Caco-2 (cell line): ENCODE results near the gene TMEM131. TPM values are rescaled to one million over a fixed set of nuclear protein-coding genes. Genes with fewer than 3 reads are reported as not detected.
A peak's percentile ranks its signal among the peaks of the same experiment; 100 is the strongest.

Experiments used
- BruUV-seq: library from RNA; stranded (reverse); fragments of 400-500 nt; replicated peaks from 2 replicates; lab custom pipeline; 2021; lab: Mats Ljungman, UMichigan
- CTCF ChIA-PET: fragments of 300-600 bp; sonication (Branson Sonifier 250); formaldehyde crosslinking; loops from one replicate; lab custom pipeline; 2022; ENCODE audit warnings: antibody characterized with exemption; lab: Charles Lee
- POLR2A ChIA-PET: fragments of 300-600 bp; sonication (Branson Sonifier 250); formaldehyde crosslinking; loops from one replicate; lab custom pipeline; 2022; ENCODE audit warnings: antibody characterized with exemption; lab: Charles Lee
- DNase-seq, 2 experiments: peaks; one replicate each; pipeline versions ENCODE4 v3.0.0 to v3.0.0-alpha.2; 2020 to 2022
- H3K27me3 ChIP-seq: replicated peaks from 2 replicates; pipeline ENCODE4 v1.6.0; 2011; ENCODE audit warnings: low read length; ENCODE audit not compliant: control insufficient read depth, insufficient read depth
- H3K36me3 ChIP-seq: 2 replicates; pipeline ENCODE4 v1.5.1; 2011; ENCODE audit warnings: low read length; ENCODE audit not compliant: control insufficient read depth, insufficient read depth
- H3K4me1 ChIP-seq: fragments of 250-450 bp; sonication (Bioruptor Pico); 2 replicates; pipeline ENCODE4 v1.5.1; 2020; ENCODE audit warnings: mild to moderate bottlenecking
- H3K4me3 ChIP-seq: 2 replicates; pipeline ENCODE4 v1.5.1; 2011; ENCODE audit warnings: low read depth, mild to moderate bottlenecking, control low read depth, low read length
- H3K9me3 ChIP-seq: fragments of 250-450 bp; sonication (Bioruptor Pico); 2 replicates; pipeline ENCODE4 v1.5.1; 2020; ENCODE audit warnings: mild to moderate bottlenecking, moderate library complexity
- H3K27ac Mint-ChIP-seq: one replicate; pipeline ENCODE4 v1.8.0; 2022; ENCODE audit warnings: mixed read lengths; ENCODE audit not compliant: unreplicated experiment
- H3K27me3 Mint-ChIP-seq: one replicate; pipeline ENCODE4 v1.8.0; 2022; ENCODE audit warnings: mixed read lengths; ENCODE audit not compliant: insufficient read depth, unreplicated experiment
- H3K36me3 Mint-ChIP-seq: one replicate; pipeline ENCODE4 v1.8.0; 2022; ENCODE audit warnings: mild to moderate bottlenecking, mixed read lengths; ENCODE audit not compliant: insufficient read depth, unreplicated experiment
- H3K4me1 Mint-ChIP-seq: one replicate; pipeline ENCODE4 v1.8.0; 2022; ENCODE audit warnings: low read depth, mixed read lengths; ENCODE audit not compliant: unreplicated experiment
- H3K4me3 Mint-ChIP-seq: one replicate; pipeline ENCODE4 v1.8.0; 2022; ENCODE audit warnings: mild to moderate bottlenecking, moderate library complexity, mixed read lengths; ENCODE audit not compliant: unreplicated experiment
- H3K9me3 Mint-ChIP-seq: one replicate; pipeline ENCODE4 v1.8.0; 2022; ENCODE audit warnings: mixed read lengths; ENCODE audit not compliant: unreplicated experiment
- intact Hi-C: fragments of 100-400 bp; cut with micrococcal nuclease; formaldehyde crosslinking; loops from one replicate; pipeline ENCODE4 v1.10.0; 2022; ENCODE audit not compliant: unreplicated experiment
- total RNA-seq: library from RNA; stranded (reverse); gene quantifications from 2 replicates; pipeline ENCODE4 v1.2.3, GENCODE V29; 2022
- TF ChIP-seq, protein P1 (sequence below), 2 experiments: fragments of 200-600 bp in 1 of 2; IDR thresholded peaks; 1 replicate in 1 of 2; 2 replicates in 1 of 2; pipeline versions ENCODE4 v1.5.1 to v1.8.0; 2011 to 2022; ENCODE audit warnings: antibody characterized with exemption in 1 of 2, control low read depth in 1 of 2, inconsistent platforms in 1 of 2, low read depth in 1 of 2, low read length in 1 of 2, mild to moderate bottlenecking in 1 of 2, moderate library complexity in 1 of 2; ENCODE audit not compliant: insufficient read depth in 1 of 2, severe bottlenecking in 1 of 2, unreplicated experiment in 1 of 2

The TMEM131 gene
- total RNA-seq, 1 experiment from 2014 or later: 36.3 TPM

DNA sequence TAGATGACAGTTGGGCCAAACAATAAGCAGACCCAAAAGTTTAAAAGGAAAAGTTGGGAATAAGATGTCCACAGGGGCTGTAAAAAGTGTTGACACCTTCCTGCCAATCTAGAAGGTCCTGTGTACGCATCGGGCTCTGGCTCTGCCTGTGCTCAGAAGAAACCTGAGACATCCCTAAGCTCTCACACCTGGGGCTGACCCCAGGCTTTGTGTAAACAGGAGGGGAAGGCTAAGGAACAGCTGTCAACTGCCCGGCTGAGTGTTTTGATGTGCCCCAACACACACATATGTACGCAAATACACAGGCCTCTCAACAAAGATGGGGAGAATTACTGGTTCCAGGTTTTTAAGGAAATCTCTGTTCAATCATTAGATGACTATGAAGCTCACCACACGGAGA is 59.5 kb downstream of the TMEM131 start:
- H3K4me1 ChIP-seq: 0 out of 2 replicates have a peak, but pooled peaks cover 11% of the 10 kb centered on the region
- H3K4me3 ChIP-seq: no peak overlapping the region
- Mint-ChIP-seq H3K36me3 (no peaks in the 10 kb centered on the region), H3K4me3 (peak overlapping the region; percentile 62), H3K27me3 (no peaks in the 10 kb centered on the region), H3K9me3 (no peaks in the 10 kb centered on the region), H3K4me1 (peaks cover 7% of the 10 kb centered on the region), H3K27ac (peak overlapping the region; percentile 62)
- H3K36me3 ChIP-seq: no peaks in the 10 kb centered on the region
- CTCF ChIA-PET: interaction anchor here (0.6 to 1.4 kb wide), 2 partner anchors 14 to 129 kb away, joined by 3 read pairs; no protein-coding TSS in a partner anchor
- BruUV-seq: no TSS peak
- peak; percentile 63 to 78 for DNase-seq
- POLR2A ChIA-PET: no interaction called here
- H3K27me3 ChIP-seq: no peaks in the 10 kb centered on the region
- H3K9me3 ChIP-seq: no peaks in the 10 kb centered on the region
- intact Hi-C loops: loop anchor here (2.0 kb wide), 1 partner anchor 15 kb away; no protein-coding TSS in a partner anchor
- TF ChIP-seq, protein P1, sequence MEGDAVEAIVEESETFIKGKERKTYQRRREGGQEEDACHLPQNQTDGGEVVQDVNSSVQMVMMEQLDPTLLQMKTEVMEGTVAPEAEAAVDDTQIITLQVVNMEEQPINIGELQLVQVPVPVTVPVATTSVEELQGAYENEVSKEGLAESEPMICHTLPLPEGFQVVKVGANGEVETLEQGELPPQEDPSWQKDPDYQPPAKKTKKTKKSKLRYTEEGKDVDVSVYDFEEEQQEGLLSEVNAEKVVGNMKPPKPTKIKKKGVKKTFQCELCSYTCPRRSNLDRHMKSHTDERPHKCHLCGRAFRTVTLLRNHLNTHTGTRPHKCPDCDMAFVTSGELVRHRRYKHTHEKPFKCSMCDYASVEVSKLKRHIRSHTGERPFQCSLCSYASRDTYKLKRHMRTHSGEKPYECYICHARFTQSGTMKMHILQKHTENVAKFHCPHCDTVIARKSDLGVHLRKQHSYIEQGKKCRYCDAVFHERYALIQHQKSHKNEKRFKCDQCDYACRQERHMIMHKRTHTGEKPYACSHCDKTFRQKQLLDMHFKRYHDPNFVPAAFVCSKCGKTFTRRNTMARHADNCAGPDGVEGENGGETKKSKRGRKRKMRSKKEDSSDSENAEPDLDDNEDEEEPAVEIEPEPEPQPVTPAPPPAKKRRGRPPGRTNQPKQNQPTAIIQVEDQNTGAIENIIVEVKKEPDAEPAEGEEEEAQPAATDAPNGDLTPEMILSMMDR (IDR thresholded peaks at IDR 0.05; ENCODE audit: insufficient read depth in 1 of 2, low read depth in 1 of 2, low read length in 1 of 2, severe bottlenecking in 1 of 2, unreplicated experiment in 1 of 2): no peak

DNA sequence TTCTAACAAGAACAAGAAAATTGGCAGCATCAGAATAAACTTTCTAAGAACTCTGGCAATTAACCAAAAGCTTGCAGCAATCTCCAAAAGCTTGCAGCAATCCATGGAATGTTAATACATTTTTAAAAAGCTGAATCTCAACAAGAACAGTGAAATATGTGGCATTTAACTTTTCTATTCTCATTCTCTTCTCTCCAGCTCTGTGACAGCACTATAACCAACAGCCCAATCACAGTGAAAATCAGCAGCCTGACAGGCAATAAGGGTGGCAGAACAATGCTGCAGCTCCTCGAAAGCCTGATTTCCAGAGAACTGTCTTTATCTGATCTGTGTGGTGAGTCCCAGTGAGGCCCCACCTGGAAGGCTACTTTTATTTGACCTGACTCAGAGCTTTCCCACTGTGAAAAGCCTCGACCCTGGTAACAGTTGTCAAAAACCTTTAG is 60.0 kb downstream of the TMEM131 start:
- Mint-ChIP-seq H3K27me3 (no peaks in the 10 kb centered on the region), H3K36me3 (no peaks in the 10 kb centered on the region), H3K9me3 (no peaks in the 10 kb centered on the region), H3K27ac (peak overlapping the region; percentile 62), H3K4me1 (peaks cover 7% of the 10 kb centered on the region), H3K4me3 (peak overlapping the region; percentile 62)
- POLR2A ChIA-PET: interaction anchor here (0.8 kb wide), 1 partner anchor 290 kb away, joined by 3 read pairs; the partner anchor contains the start of gene COX5B
- no peaks in the 10 kb centered on the region for H3K9me3 ChIP-seq
- 0 out of 2 replicates have a peak, but pooled peaks cover 16% of the 10 kb centered on the region for H3K4me1 ChIP-seq
- intact Hi-C loops: loop anchor here (2.0 kb wide), 1 partner anchor 15 kb away; no protein-coding TSS in a partner anchor
- TF ChIP-seq, protein P1 (IDR thresholded peaks at IDR 0.05; ENCODE audit: insufficient read depth in 1 of 2, low read depth in 1 of 2, low read length in 1 of 2, severe bottlenecking in 1 of 2, unreplicated experiment in 1 of 2): no peak
- no TSS peak for BruUV-seq
- CTCF ChIA-PET: interaction anchor here (0.6 to 1.4 kb wide), 2 partner anchors 15 to 129 kb away, joined by 3 read pairs; no protein-coding TSS in a partner anchor
- H3K36me3 ChIP-seq: no peaks in the 10 kb centered on the region
- no peak overlapping the region for H3K4me3 ChIP-seq
- no peaks in the 10 kb centered on the region for H3K27me3 ChIP-seq
- DNase-seq: peak; percentile 42 to 45

DNA sequence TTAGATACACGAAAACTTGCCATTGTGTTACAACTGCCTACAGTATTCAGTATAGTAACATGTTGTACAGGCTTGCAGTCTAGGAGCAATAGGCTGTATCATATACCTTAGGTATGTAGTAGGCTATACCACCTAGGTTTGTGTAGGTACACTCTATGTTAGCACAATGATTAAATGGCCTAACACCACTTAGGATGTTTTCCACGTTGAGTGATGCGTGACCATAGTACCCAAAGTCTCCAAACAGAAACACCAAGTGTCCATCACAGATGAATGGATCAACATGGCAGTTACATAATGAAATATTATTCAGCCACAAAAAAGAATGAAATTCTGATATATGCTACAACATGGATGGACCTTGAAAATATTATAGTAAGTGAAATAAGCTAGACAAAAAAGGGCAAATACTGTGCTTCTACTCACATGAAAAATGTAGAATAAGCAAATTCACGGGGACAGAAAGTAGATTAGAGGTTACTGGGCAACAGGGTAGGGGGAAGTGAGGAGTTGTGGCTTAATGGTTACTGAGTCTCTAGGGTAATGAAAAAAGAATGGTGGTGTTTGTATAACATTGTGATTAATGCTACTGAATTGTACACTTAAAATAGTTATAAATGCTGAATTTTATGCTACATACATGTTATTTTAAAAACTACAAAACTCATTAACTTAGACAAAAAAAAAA is 62.6 kb downstream of the TMEM131 start:
- no peaks in the 10 kb centered on the region for H3K9me3 ChIP-seq
- no peak for DNase-seq
- Mint-ChIP-seq H3K27me3 (no peaks in the 10 kb centered on the region), H3K4me1 (peaks cover 7% of the 10 kb centered on the region), H3K9me3 (no peaks in the 10 kb centered on the region), H3K27ac (no peak overlapping the region), H3K36me3 (no peaks in the 10 kb centered on the region), H3K4me3 (no peak overlapping the region)
- intact Hi-C loops: loop anchor here (5.0 kb wide), 1 partner anchor 126 kb away; no protein-coding TSS in a partner anchor
- H3K36me3 ChIP-seq: no peaks in the 10 kb centered on the region
- 0 out of 2 replicates have a peak, but pooled peaks cover 17% of the 10 kb centered on the region for H3K4me1 ChIP-seq
- H3K27me3 ChIP-seq: no peaks in the 10 kb centered on the region
- TF ChIP-seq, protein P1 (IDR thresholded peaks at IDR 0.05; ENCODE audit: insufficient read depth in 1 of 2, low read depth in 1 of 2, low read length in 1 of 2, severe bottlenecking in 1 of 2, unreplicated experiment in 1 of 2): no peak
- no peak overlapping the region for H3K4me3 ChIP-seq
- POLR2A ChIA-PET: no interaction called here
- CTCF ChIA-PET: no interaction called here
- no TSS peak for BruUV-seq
